ENCODE data around the gene WASF2.

Gene WASF2

DNA sequence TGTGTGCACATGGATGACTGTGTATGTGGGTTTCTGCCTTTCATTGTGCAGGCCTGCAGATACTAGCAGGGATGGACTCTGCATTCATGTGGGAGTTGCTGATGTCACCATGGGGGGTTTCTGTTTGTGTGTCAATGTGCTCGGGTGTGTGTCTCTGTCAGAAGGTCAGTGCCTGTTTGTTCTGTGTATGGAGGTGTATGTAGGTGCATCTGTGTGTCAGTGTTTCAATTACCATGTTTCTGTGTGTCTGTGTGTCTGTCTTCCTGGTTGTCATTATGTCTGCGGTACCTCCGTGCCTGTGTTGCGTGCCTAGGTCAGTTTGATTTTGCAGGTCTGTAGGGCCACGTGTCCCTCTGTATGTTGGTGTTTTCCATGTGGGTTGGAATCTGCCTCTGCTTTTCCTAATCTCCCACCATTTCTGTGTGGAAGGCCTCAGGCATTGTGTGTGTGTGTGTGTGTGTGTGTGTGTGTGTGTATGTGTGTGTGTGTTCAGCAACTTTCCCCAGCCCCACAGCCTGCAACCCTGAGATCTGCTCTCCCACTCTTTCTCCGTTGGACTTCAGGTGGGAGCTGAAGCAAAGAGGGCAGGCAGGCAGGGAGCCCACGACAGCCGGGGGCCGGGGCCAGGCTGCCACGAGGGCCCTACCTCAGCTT lies 36.7 kb upstream of the WASF2 start:
- Histone ChIP-seq H2BK5ac (ENCODE audit: low read depth, low read length, poor library complexity) (no peak overlapping the region), H4K8ac (ENCODE audit: low read depth, low read length) (no peak overlapping the region), H3K9ac (ENCODE audit: low read length) (no peak overlapping the region), H3K14ac (ENCODE audit: low read length) (no peak overlapping the region), H3K27me3 (ENCODE audit: insufficient read depth, low read length) (no peaks in the 10 kb centered on the region), H3K23ac (ENCODE audit: low read length) (no peak overlapping the region), H3K36me3 (ENCODE audit: control insufficient read depth in 1 of 2, insufficient read depth in 2 of 2, low read length in 2 of 2) (peaks cover under 1 to 3% of the 10 kb centered on the region in 2 experiments), H3K79me2 (ENCODE audit: control insufficient read depth, insufficient read depth, low read length, poor library complexity) (peaks cover 3% of the 10 kb centered on the region), H3K9me3 (ENCODE audit: insufficient read depth, low read depth, low read length) (peaks cover 2% of the 10 kb centered on the region), H3K4ac (ENCODE audit: low read depth, low read length) (no peak overlapping the region), H3K4me1 (ENCODE audit: control insufficient read depth in 1 of 2, insufficient read depth in 2 of 2, low read length in 2 of 2) (peaks cover 61 to 65% of the 10 kb centered on the region in 2 experiments), H3K79me1 (ENCODE audit: low read length) (peaks cover 44% of the 10 kb centered on the region), H3K4me2 (ENCODE audit: low read length) (peak overlapping the region; percentile 72), H2AFZ (ENCODE audit: insufficient read depth, low read length, poor library complexity) (no peak overlapping the region), H3K27ac (ENCODE audit: low read depth, low read length) (peak overlapping the region; percentile 58), H4K91ac (ENCODE audit: low read depth, low read length) (peak overlapping the region; percentile 10), H4K12ac (ENCODE audit: low read depth, low read length) (no peak overlapping the region), H3K4me3 (ENCODE audit: low read depth, low read length) (peak overlapping the region; percentile 8), H2BK12ac (ENCODE audit: low read length) (peak overlapping the region; percentile 10), H2BK120ac (ENCODE audit: insufficient read depth, low read length, poor library complexity) (peak overlapping the region; percentile 9), H3K18ac (ENCODE audit: low read length) (peak overlapping the region; percentile 42), H2AK5ac (ENCODE audit: low read length) (no peak overlapping the region)
- DNase-seq = peak; percentile 43 to 63
- WGBS (ENCODE audit: extremely low coverage, insufficient coverage, insufficient read length) = no CpG with 5 or more reads among the region's 10 CpGs

GRCh38 chr1:27525296-27526272 lies 35.6 kb upstream of the WASF2 start:
- peak overlapping the region; percentile 68 for H2BK12ac ChIP-seq (ENCODE audit: low read length)
- peak in 1 of 2 donors; percentile 6 for DNase-seq
- peaks cover 3% of the 10 kb centered on the region for H3K79me2 ChIP-seq (ENCODE audit: control insufficient read depth, insufficient read depth, low read length, poor library complexity)
- H3K79me1 ChIP-seq (ENCODE audit: low read length) = peaks cover 46% of the 10 kb centered on the region
- H4K91ac ChIP-seq (ENCODE audit: low read depth, low read length) = peak overlapping the region; percentile 71
- H3K18ac ChIP-seq (ENCODE audit: low read length) = peak overlapping the region; percentile 41
- no peak overlapping the region for H3K23ac ChIP-seq (ENCODE audit: low read length)
- H3K9ac ChIP-seq (ENCODE audit: low read length) = no peak overlapping the region
- H3K27ac ChIP-seq (ENCODE audit: low read depth, low read length) = peak overlapping the region; percentile 48
- H3K36me3 ChIP-seq (ENCODE audit: control insufficient read depth in 1 of 2, insufficient read depth in 2 of 2, low read length in 2 of 2) = peaks cover 0 to 2% of the 10 kb centered on the region in 2 experiments
- peak overlapping the region; percentile 17 for H3K4ac ChIP-seq (ENCODE audit: low read depth, low read length)
- peak overlapping the region; percentile 16 for H4K8ac ChIP-seq (ENCODE audit: low read depth, low read length)
- no peak overlapping the region for H3K4me3 ChIP-seq (ENCODE audit: low read depth, low read length)
- H3K9me3 ChIP-seq (ENCODE audit: insufficient read depth, low read depth, low read length) = peaks cover 2% of the 10 kb centered on the region
- peak overlapping the region; percentile 1 for H2AK5ac ChIP-seq (ENCODE audit: low read length)
- no CpG with 5 or more reads among the region's 16 CpGs for WGBS (ENCODE audit: extremely low coverage, insufficient coverage, insufficient read length)
- no peaks in the 10 kb centered on the region for H3K27me3 ChIP-seq (ENCODE audit: insufficient read depth, low read length)
- no peak overlapping the region for H4K12ac ChIP-seq (ENCODE audit: low read depth, low read length)
- peak overlapping the region; percentile 50 for H2BK120ac ChIP-seq (ENCODE audit: insufficient read depth, low read length, poor library complexity)
- peak overlapping the region; percentile 1 for H3K4me2 ChIP-seq (ENCODE audit: low read length)
- peak overlapping the region; percentile 63 for H2BK5ac ChIP-seq (ENCODE audit: low read depth, low read length, poor library complexity)
- no peak overlapping the region for H2AFZ ChIP-seq (ENCODE audit: insufficient read depth, low read length, poor library complexity)
- H3K4me1 ChIP-seq (ENCODE audit: control insufficient read depth in 1 of 2, insufficient read depth in 2 of 2, low read length in 2 of 2) = peaks cover 70 to 74% of the 10 kb centered on the region in 2 experiments
- H3K14ac ChIP-seq (ENCODE audit: low read length) = peak overlapping the region; percentile 12

DNA sequence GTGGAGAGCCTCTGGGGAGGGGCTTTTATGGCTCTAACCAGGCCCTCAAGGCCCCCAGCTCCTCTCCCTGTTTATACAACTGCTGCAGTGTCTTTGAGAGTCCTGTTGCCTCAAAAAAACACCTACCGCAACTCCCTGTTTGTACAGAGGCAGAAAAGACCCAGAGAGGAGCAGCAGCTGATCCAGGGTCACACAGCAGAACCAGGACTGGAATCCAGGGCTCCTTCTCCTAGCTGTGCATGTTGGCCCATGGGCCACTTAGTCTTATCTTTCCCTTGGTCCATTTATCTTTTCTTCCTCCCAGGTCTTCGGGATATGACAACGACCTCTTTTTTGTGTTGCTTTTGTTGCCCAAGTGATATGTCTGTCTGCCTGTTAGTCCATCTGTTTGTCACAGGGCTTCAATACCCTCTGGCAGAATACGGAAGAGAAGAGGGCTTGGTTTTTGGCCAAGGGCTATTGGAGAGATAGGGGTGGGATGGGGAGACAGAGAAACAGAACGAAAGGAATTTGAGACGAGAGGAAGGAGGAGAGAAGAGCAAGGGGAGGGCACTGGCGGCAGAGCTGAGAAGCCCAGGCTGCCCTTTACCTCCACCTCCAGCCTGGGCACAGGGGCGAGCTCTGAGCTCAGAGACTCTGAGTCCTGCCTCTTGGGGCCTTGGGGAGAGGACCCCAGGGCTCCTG lies 33.5 kb upstream of the WASF2 start:
- H4K91ac ChIP-seq (ENCODE audit: low read depth, low read length) = peak overlapping the region; percentile 86
- H2BK5ac ChIP-seq (ENCODE audit: low read depth, low read length, poor library complexity) = peak overlapping the region; percentile 34
- peak overlapping the region; percentile 14 for H2BK120ac ChIP-seq (ENCODE audit: insufficient read depth, low read length, poor library complexity)
- H3K9me3 ChIP-seq (ENCODE audit: insufficient read depth, low read depth, low read length) = peaks cover 2% of the 10 kb centered on the region
- H2AFZ ChIP-seq (ENCODE audit: insufficient read depth, low read length, poor library complexity) = peak overlapping the region; percentile 24
- H3K27me3 ChIP-seq (ENCODE audit: insufficient read depth, low read length) = no peaks in the 10 kb centered on the region
- peak overlapping the region; percentile 59 for H3K18ac ChIP-seq (ENCODE audit: low read length)
- WGBS (ENCODE audit: extremely low coverage, insufficient coverage, insufficient read length) = no CpG with 5 or more reads among the region's 8 CpGs
- peak; percentile 69 to 85 for DNase-seq
- peaks cover 37% of the 10 kb centered on the region for H3K79me1 ChIP-seq (ENCODE audit: low read length)
- no peak overlapping the region for H4K12ac ChIP-seq (ENCODE audit: low read depth, low read length)
- peak overlapping the region; percentile 42 for H2AK5ac ChIP-seq (ENCODE audit: low read length)
- peaks cover 69 to 76% of the 10 kb centered on the region in 2 experiments for H3K4me1 ChIP-seq (ENCODE audit: control insufficient read depth in 1 of 2, insufficient read depth in 2 of 2, low read length in 2 of 2)
- peaks cover 3% of the 10 kb centered on the region for H3K79me2 ChIP-seq (ENCODE audit: control insufficient read depth, insufficient read depth, low read length, poor library complexity)
- no peak overlapping the region for H3K9ac ChIP-seq (ENCODE audit: low read length)
- H3K27ac ChIP-seq (ENCODE audit: low read depth, low read length) = peak overlapping the region; percentile 30
- H3K4me2 ChIP-seq (ENCODE audit: low read length) = no peak overlapping the region
- H2BK12ac ChIP-seq (ENCODE audit: low read length) = peak overlapping the region; percentile 45
- peak overlapping the region; percentile 43 for H3K14ac ChIP-seq (ENCODE audit: low read length)
- H3K4ac ChIP-seq (ENCODE audit: low read depth, low read length) = no peak overlapping the region
- H4K8ac ChIP-seq (ENCODE audit: low read depth, low read length) = peak overlapping the region; percentile 10
- H3K23ac ChIP-seq (ENCODE audit: low read length) = no peak overlapping the region
- no peak overlapping the region for H3K4me3 ChIP-seq (ENCODE audit: low read depth, low read length)
- no peaks in the 10 kb centered on the region for H3K36me3 ChIP-seq (ENCODE audit: control insufficient read depth in 1 of 2, insufficient read depth in 2 of 2, low read length in 2 of 2)

Data from trophoblast cell (in vitro differentiated cells and primary cell).